HG03442 (cell line): ENCODE measurements around the gene GBGT1.
"Not testable (repeated sequence)": the region's sequence is repeated elsewhere in the genome, so short reads cannot be mapped to it uniquely, and the experiment has no call there.

Experiments
- ATAC-seq: cut with Tn5 transposase; IDR thresholded peaks from one replicate; pipeline ENCODE4 v1.9.1; 2021; ENCODE audit warnings: mild to moderate bottlenecking, moderate library complexity; ENCODE audit not compliant: unreplicated experiment

Gene GBGT1

DNA sequence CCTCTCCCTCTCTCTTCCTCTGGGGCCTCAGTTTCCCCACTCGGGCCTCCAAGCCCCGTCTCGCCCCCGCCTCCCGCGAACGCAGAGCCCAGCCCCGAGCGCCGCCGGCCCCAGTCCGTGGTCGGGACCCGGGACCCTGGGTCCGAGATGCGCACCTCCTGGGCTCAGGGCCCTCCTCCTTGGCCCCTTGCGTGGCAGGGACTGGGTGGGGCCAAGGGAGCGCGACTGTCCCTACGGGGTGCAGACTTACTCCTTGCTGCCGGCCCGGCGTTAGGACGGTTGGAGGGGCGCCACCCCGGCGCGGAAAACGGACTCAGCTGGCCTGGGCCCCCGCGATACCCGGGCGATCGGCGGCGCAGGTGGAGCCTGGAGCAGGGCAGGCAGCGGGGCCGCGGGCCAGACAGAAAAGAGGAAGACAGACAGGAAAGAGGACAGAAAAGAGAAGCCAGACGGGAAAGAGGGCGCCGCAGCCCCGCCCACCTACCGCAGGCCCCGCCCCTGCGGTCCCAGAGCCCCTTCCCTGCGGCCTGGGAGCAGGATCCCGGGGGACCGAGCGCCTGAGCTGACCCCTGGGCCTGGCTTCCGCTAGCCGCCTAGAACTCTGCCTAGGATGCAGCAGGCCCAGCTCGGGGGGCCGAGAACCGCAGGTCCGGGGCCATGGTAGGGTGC lies at the start of gene GBGT1:
TSS of gene GBGT1 (minus strand) at position 411 of the 669 bp plus-strand sequence. CDS start 1,502 bp downstream, outside the sequence.
- ATAC-seq, result no peak

DNA sequence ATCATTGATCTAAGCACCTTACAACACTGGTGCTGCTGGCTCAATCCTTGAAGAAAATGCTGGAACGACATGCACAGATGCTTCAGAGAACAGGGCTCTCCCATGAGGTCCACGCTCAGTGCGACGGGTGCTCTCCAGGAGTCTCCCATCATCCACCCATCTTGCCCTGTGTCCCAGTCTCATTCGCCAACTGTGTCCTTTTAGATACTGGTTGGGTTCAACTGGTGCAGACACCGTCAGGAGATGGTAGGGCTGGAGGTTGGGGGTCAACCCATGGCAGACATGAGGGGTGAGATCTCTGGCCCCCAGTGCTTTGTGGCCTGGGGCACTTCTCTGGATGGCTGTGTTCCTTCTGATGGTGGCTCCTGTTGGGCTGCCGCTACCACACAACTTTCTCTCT lies 46.9 kb upstream of the GBGT1 start:
- no peak for ATAC-seq

DNA sequence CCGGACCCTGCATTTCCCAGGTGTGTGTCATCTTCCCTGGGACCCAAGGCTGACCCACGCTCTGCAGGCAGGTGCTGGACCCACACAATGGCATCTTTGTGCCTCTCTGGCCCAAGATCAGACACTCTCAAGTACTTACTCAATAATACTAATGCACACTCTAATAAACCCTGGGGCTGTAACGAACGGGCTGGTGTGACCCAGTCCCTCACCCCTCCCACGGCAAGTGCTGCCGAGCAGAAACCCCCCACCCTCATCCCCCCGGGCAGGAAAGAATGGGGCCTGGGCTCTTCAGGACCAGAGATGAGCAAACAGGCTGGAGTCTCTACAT lies 46.5 kb upstream of the GBGT1 start:
- no peak for ATAC-seq

DNA sequence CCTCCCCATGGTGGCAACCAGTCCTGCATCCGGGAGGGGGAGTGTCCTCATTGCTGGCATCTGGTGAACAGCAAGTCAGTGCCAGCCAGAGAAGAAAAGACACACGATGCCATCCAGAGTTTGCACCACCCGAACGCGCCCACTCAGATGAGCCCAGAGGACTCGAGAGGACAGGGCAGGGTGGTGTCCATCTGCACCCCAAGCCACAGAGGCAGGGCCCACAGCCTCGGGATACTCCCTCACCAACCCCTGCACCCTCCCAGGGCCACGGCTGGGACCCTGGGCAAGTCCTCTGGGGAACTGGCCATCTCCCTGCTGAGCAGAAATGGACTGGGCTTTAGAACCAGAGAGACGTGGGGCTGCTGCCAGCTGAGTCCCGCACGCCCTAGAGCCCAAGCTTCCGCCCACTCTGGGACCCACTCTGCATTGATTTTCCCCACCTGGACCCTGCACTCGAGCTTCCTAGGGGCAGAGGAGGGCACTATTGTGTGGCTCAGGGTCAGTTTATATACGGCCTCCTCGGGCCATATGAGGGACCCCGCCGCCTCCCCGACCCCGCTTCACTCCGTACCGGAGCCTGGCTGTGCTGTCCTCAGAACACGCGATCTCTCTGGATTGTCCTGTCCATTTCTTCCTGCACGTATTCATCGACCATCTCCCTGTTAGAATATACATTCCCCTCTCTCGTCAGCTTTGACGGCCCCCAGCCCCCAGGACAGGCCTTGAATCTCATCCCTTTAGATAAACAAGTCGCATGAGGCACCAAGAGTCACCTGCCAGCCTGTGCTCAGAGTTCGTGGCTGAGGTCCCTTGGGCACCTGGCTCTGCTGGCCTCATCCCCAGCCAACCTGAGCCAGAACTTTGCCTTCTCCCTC lies 45.9 kb upstream of the GBGT1 start:
- ATAC-seq, result not testable (repeated sequence)

DNA sequence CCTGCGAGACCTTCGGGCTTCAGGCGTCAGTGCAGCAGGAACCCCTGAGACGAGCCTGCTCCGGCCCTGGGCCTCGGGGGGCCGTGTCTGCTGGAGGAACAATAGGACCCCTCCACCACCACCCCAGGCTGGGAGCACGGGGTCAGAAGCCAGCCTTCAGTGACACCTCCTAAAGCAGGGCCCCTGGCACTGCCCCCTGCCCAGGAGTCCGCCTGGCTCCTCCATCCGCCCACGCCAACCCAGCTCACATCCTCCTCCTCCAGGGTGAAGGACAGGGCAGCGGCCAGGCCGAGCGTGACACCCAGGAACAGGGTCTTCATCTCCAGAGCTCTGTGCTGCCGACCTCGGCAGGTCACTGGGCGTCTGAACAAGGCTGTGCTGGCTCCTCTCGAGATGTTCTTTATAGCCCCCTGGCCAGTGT lies 45.2 kb upstream of the GBGT1 start, which contains the start of gene OBP2B:
TSS of gene OBP2B (minus strand) at position 371 of the 421 bp plus-strand sequence. CDS start at position 320, 51 bp downstream.
- not testable (repeated sequence) for ATAC-seq

DNA sequence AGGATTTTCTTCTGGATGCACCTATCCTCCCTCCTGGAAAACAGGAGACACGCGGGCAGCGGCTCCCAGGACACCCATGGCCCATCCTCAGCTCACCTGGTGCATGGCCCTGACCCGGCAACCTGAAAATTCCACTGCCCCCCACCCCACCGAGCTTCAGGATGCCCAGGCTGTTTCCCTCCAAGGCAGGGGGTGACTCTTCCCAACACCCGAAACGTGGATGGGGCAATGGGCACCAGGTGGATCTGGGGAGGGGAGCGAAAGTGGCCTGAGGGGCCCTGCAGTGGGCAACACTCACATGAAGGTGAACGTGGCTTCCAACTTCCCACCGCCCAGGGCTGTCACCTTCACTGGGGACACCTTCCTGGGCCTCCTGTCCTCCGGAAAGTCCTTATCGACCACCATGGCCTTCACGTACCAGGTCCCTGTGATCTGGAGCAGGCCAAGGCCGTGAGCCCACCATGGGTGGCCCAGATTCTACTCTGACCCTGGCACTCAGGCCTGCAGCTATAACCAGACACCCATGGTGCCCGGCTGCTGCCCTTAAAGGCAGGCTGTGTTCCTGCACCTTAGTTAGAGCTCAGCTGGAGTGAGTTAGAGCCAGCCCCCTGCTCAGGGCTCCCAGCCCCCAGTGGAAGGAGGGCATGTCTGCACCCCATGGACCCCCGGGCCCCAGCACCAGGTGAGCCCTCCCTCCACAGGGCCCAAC lies 44.6 kb upstream of the GBGT1 start:
- not testable (repeated sequence) for ATAC-seq

DNA sequence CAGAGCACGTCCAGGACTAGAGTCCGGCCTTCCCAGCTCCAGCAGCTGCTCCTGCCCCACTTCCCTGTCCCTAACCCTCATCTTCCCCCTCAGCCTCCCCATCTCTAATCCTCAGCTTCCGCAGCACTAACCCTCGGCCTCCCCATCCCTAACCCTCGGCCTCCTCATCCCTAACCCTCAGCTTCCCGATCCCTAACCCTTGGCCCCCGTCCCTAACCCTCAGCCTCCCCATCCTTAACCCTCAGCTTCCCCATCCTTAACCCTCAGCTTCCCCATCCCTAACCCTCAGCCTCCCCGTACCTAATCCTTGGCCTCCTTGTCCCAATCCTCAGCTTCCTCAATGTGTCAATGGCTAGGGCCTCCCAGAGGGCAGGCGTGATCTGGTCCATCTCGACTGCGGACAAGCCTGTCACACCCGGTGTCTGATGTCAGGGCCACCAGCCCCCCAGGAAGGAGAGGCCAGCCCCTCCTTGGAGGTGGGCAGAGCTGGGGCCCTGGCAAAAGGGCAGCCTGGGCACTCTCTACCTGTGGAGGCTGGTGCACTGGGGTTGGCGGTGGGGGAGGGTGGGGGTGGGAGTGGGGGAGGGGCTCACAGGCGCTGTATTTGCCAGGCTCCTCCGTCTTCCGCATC lies 43.9 kb upstream of the GBGT1 start:
- ATAC-seq, result no peak

DNA sequence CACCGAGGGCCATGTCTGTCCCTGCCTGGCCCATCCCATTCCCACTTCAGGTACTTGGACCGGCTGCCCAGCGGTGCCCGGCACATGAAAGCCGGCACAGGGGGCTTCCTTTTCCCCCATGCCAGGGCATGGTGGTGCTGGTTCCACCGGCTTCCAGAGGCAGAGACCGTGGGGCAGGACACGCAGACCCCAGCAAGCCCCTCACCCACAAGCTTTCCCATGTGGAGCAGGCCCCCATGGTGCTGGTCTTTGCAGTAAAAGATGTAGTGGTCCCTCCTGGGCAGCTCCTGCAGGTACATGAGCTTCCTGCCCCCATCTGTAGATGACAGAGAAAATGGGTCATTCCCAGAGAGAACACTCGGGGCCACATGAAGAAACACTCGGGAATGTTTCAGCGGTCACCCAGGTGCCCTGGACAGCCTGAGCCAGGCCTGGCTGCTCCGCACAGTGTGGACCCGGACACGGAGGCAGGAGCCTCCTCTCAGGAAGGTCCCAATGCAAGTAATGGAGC lies 43.4 kb upstream of the GBGT1 start:
- ATAC-seq, result no peak

DNA sequence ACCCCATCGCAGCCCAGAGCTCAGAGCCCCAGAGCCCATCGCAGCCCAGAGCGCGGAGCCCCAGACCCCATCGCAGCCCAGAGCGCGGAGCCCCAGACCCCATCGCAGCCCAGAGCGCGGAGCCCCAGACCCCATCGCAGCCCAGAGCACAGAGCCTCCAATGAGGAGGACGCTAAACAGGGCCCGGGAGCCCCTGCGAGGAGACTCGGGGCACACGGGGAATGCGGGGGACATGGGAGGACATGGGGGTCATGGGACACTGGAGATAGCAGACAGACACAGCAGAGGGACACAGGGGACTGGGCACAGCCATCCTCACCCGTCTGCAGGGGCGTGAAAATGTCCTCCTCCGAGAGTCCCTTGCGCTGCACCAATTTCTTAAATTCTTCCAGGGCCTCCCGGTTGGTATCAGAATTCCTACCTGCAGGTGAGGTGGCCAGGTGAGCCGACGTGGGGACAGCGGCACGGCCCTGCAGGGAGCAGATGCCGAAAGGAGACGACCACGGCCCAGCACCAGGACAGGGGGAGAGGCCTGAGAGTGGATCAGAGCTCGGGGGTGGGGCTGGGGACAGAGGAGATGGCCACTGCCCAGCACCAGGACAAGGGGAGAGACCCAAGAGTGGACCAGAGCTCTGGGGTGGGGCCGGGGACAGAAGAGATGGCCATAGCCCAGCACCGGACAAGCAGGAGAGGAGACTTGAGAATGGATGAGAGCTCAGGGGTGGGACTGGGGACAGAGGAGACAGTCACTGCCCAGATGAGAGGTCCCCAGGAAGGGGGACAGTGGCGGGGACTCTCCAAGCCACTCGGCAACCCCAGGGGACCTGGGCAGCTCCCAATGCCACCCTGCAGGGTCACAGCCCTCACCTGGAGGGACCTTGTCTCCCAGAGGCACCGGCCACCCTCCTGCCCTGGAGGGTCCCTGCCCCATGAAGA lies 42.5 kb upstream of the GBGT1 start:
- no peak for ATAC-seq

DNA sequence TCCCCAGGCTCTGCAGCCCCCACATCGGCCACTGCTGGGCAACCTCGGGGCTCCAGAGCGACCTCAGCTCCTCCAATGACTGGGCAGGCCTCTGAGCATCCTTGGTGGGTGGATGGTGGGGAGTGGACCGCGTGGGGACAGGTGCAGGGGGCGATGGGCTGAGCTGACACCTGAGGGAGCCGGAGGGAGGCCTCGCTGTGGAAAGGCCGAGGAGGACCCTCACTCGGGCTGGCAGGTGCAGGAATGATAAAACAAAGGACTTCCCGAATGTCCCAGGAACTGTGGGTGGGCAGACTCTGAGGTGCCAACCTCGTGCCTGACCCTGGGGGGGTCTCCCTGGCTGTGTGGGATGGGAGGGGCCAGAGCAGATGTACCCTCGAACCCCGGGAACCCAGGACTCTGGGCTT lies 41.8 kb upstream of the GBGT1 start:
- ATAC-seq, result not testable (repeated sequence)

DNA sequence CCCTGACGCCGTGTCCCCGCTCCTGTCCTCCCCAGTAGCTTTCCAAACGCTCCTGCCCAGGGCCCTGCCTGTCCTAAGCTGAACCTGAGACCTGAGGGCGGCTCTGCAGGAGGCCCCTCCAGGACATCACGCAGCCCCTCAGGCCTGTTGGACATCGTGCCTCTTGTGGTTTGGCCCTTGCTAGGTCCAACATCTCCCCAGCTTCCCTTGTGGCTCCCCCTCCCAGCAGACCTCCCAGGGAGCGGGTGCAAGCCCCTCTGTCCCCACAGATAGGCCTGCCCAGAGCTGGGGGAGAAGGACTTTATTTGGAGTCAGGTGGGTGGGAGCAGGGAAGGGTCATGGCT lies 41.3 kb upstream of the GBGT1 start:
- ATAC-seq, result no peak

DNA sequence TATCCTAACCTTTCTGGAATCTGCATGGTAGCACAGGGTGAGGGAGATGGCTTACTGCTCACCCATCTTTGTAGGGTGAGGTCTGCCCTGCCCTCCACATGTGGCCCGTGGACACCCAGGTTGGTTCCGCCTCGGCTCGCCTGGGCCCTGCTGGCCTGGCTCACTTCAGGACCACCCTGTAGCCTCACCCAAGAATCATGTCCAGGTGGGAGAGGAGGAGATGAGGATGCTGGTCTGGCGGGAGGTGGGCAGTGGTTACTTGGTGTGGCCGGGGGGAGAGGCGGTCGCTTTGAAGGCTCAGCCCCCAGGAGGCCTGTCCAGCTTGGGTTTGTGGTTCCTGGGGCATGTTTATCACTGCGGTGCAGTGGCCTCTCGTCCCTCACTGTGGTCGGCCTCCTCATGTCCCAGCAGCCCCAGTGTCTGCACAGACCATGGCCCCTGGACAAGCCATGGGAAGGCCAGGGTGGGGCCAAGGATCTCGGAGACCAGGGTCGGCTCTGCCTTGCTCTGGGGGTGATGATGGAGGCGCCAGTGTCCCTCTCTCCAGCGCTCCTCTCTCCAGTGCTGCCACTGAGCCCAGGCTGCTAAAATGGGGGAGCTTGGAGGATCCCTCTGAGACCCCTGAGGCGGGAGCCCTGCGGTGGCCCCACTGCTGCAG lies 40.8 kb upstream of the GBGT1 start:
- no peak for ATAC-seq

DNA sequence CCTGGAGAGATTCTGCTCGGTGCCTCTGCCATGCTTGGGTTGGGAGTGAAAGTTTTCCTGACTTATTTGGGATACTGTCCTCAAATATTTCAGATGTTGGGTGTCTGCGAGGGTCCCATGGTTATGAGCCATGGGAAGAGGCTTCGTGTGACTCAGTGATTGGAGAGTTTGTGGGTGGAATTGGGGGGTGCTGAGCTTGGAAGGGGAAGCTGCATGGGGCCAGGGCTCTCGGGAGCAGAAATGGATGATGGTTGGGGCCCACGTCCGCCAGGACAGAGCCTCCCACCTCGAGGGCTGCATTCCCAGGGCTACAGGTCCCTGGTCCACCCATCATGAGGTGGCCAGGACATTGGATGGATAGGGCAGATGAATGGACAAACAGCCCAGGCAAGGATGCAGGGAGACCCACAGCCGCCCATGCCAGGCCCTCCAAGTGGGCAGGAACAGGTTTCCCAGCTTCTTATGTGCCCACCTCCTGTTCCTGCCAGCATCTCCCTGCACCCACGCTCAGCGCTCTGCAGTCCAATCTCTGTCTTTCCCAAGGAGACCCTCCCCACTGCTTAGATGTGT lies 39.9 kb upstream of the GBGT1 start:
- ATAC-seq, result no peak

DNA sequence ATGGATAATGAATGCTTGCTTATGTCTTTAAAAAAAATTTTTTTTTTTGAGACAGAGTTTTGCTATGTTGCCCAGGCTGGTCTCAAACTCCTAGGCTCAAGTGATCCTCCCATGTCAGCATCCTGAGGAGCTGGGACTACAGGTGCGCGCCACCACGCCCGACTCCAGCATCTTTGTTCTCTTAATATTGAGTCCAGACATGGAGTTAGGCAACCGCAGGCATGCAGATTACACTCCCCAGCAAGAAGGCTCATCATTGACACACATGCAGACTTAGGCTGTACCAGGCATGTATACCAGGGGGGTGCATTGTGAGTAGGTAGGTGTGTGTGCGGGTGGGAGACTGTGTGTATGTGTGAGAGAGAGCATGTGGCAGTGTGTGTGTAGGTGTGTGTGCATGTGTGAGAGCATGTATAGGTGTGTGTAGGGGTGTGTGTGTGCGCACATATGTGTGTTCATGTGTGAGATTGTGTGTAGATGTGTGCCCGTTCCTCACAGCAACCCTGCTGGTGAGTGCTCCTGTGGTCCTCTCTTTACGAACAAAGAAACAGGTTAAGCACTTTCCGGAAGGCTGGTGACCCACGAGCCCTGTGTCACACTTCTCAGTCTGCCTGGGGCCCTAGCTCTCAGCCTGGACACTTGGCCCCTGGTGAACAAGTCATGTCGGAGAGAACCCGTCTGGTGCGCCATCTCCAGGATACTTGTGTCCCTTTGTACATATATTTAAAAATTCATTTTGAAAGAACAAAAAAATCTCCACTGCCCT lies 39.2 kb upstream of the GBGT1 start:
- no peak for ATAC-seq

DNA sequence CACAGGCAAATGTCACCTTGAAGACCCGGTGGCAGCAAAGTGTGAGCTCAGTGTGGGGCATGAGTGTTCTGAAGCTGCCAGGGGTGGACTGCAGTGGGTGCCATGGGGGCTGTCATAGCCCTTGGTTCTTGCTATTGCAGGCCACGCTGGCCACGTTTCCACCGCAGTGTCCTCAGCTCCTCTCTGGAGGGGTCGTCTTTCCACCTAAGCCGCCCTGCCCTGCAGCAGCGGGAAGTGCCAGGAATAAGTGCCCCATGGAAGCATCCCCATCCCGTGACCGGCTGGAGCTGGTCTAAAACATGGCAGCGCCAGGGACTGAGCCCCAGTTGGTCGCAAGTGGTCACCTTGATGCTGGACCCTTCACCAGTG lies 38.4 kb upstream of the GBGT1 start:
- ATAC-seq, result no peak

DNA sequence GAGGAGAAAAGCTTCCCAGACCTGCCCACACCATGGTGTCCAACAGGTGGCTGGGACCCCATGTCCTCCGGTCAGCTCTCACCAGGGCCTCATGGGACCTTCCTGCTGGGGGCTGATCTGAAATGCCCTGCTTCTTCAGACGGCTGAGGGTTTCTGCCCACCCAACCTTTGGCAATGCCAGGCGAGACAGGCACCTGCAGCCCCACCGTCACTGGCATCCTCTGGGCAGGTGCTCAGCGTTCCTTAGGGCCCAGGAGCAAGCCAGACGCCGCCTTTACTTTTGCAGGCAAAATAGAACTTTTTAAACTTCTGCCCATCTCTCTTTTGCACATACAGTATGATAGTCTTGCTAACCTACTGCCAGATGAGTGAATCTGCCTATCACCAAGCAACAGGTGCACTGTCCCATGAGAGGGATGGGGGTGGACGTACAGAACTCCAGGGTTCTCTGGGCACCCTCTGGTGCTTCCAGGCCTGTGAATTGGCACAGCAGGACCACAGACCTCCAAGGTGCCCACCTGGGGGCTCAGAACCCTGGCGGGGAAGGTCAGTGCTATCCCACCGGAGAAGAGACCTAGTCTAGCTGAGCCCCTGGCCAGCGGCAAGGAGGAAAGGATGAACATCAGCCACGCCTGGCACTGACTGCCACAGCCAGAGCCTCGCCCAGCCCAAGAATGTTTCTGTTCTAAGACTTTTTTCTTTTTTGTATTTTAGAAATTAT lies 37.9 kb upstream of the GBGT1 start:
- no peak for ATAC-seq

DNA sequence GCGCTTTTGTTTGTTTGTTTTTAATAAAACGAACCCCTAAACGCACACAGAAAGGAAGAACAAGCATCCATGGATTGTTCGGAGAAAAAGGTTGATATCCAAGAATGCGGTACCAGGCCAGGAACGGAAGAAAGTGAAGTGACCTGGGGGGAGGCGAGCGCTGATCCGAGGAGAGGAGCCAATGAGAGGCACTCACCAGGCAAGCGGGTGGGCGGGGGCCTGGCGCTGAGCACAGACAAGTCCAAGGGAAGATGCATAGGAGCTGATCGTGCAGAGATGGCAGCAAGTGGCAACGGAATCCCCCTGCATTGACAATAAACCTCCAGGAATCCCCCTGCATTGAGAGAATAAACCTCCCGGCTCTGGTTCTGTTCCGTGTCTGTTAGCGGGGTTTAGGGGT lies 36.9 kb upstream of the GBGT1 start:
- ATAC-seq, result no peak
